GM18520 (cell line): ENCODE results near the gene ZNF90.
"Not testable (repeated sequence)": the region's sequence is repeated elsewhere in the genome, so short reads cannot be mapped to it uniquely, and the experiment has no call there.

Source experiments
- ATAC-seq: cut with Tn5 transposase; IDR thresholded peaks from one replicate; pipeline ENCODE4 v1.9.1; 2021; ENCODE audit not compliant: unreplicated experiment

The ZNF90 gene

GRCh38 chr19:20077791-20078463, at the start of gene ZNF90:
TSS of gene ZNF90 (plus strand) at chr19:20078000. CDS start at chr19:20078133, 133 bp downstream.
- ATAC-seq = peak; percentile 80

DNA sequence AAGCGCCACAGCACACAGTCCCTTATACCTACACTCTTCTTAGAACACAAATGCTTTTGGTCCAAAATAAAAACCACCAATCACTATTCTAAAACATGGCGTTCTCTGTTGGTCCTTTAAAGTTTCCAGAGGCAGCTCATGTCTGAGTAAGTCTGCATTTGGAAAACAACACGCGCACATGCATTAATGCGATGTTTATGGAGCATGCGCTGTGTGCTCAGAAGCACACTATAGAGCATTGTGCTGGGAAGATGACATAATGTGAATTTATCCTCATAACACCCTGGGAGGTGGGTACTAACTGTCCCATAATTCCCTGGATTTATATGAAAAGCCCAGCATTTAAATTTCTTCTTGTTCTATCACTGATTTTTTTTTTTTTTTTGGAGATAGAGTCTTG, 49.2 kb upstream of the ZNF90 start:
- no peak for ATAC-seq

DNA sequence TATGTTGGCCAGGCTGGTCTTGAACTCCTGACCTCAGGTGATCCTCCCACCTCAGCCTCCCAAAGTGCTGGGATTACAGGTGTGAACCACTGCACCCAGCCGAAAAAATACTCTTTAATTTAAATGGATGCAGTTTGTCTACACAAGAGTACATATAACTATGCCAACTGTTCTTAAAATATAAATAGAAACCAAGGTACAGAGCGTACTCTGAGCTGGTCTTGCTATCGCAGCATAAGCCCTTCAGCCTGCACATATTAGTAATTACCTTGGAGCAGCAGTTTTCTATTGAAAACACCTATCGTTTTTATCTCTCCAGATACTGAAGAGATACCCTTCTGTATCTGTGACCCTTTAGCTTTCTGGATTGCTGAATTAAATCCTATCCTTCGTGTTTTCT, 41.9 kb upstream of the ZNF90 start:
- ATAC-seq = no peak

DNA sequence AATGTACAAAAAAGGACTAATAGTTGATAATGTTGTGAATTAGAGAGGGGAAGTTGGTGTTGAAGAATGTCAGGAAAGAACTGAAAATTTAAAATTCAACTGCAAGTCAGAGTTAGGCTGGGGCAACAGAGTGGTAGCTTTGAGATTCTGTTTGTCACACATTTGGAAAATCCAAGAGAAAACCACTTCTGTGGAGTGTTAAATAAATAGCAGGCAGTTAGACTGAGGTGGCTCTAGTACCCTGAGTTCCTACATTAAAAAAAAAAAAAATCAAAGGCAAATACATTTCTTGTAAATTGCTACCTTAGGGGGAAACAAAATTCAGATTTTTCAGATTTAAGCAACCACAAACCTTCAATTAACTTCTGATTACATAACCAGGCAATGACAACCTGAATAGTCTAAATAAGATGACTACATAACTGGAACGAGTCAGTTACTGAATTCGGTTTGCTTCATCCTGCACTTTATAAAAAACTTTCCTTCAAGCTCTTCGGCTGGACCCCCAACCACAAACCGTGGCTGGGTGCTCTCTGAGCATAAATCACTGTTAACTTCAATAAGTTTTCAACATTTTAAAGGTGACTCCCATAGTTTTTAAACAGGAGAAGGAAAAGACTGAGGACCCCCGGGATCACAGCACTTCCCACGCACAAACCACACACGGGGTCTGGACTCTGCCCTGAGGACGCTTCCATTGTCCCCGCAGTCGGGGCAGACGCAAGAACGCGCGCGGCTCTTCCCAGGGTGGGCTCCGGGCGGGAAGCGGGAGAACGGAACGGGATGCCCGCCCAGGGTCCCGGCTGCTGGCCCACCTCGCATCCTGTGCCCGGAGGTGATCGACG, 39.2 kb upstream of the ZNF90 start:
- ATAC-seq = no peak

- ATAC-seq = peak; percentile 95
Measured at GRCh38 chr19:20039203-20039723, 38.5 kb upstream of the ZNF90 start, which contains the start of gene ZNF682. TSS of gene ZNF682 (minus strand) at chr19:20039505. CDS start at chr19:20039345, 160 bp downstream.

DNA sequence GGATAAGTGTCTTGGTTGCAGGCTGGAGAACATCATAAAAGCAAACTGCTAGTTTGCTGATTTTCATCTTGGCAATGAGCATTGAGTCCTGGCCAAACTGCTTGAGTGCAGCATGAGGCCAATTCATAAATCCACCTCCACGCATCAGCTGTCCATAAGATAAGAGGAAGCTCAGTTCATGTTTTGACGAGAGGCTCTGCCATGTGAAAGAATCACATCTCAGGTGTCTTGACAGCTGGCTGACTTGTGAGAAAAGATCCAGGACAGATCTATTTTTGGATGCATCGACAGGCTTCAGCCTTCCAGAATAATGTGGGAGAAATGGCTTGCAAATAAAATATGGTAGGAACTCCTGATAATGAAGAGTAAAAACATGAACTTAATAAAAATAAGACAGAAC, 33.1 kb upstream of the ZNF90 start:
- no peak for ATAC-seq

DNA sequence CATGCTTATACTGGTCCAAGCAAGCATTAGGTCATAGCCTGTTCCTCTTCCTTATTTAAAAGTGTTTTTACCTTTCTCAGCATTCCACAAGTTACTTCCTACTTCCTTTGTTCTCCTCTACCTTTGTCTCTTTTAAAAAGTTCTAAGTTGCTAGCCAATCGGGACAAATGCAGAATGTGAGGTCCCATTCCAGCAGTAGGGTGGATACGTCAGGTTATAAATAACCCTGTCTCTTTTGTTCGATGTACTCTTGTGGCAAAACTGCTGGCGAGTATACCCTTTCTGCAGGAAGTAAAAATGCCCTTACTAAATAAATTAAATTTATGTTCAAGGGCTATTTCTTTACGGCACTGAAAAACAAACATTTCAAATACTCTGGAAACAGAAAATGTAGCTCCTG, 32.1 kb upstream of the ZNF90 start:
- ATAC-seq = not testable (repeated sequence)

- ATAC-seq = no peak
Measured at GRCh38 chr19:20051841-20052768, 25.7 kb upstream of the ZNF90 start.

DNA sequence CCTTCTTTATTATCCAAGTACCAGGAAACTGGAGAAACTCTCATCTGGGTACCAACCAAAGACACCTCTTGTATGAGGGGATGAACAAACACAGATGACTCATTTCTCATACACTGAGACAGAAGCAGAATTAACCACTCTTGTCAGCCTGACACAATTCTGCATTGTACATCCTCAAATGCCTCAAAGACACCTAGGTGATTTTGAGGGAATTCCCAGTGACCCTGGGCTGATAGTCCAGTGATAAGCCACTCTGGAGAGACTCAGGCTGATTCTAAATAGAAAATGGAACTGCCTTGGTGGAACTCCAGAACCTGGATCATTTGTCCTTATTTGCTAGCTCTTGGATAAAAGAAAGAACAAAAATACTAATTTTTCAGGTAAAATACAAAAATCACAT, 19.1 kb upstream of the ZNF90 start:
- ATAC-seq = not testable (repeated sequence)

- no peak for ATAC-seq
Measured at GRCh38 chr19:20060282-20060681, 17.5 kb upstream of the ZNF90 start.

GRCh38 chr19:20066861-20067260, 10.9 kb upstream of the ZNF90 start:
- no peak for ATAC-seq

DNA sequence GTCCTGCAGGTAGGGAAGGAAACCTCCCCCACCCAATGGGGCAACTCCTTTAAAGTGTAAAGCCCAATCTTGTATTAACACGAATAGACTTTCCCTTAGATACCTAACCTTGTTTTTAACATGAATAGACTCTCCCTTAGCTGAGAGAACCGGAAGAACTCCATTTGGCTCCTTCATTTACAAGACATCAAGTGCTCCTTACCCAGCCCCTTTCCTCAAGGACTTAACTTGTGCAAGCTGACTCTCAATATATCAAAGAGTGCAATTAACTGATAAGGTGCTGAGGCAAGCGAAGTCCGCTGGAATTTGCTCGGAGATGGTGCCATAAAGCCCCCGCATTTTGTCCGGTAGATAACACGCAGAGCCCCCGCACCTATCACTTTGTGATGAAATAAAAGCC, 9.9 kb upstream of the ZNF90 start:
- ATAC-seq = no peak

DNA sequence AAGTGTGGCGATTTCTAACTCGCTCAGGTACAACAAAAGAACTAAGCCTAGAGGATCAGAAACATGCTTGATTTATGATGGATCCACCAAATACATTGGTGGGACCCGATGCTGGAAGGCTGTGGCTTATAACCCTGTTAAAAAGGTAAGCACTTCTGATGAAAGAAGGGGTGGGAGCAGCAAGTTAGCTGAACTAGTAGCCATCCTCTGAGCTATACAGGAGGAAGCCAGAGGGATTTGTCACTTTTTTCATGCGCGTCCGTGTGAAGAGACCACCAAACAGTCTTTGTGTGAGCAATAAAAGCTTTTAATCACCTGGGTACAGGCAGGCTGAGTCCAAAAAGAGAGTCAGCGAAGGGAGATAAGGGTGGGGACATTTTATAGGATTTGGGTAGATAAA, 9.2 kb upstream of the ZNF90 start:
- ATAC-seq = not testable (repeated sequence)

DNA sequence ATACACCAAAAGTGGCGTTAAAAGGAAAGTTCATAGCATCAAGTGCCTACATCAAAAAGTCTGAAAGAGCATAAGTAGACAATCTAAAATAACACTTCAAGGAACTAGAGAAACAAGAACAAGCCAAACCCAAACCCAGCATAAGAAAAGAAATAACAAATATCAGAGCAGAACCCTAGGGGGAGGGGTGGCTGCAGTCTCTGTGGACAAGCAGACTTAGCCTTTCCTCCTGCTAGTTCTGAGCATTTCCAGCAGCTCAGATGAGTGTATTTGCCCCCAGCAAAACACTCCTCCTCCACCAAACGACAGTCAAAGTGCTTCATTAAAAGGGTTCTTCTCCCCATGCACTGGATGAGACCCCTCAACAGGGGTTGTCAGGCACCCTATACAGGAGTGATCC, 7.1 kb upstream of the ZNF90 start:
- ATAC-seq = no peak

DNA sequence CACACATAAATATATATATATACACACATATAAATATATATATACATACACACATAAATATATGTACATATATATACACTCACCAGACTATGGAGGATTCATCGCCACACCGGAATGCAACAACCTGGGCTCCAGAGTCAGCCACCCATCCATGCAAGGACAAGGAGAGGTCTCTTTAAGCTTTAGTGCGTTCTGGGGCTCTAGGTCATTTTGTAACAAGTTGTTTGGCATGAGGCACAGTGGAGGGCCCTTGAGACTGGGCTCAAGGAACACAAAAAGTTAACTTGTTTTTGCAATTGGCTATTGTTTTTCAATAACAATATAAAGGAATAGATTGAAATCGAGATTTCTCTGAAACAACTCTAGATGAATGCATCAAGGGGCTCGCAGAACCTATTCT, 4.9 kb upstream of the ZNF90 start:
- no peak for ATAC-seq

DNA sequence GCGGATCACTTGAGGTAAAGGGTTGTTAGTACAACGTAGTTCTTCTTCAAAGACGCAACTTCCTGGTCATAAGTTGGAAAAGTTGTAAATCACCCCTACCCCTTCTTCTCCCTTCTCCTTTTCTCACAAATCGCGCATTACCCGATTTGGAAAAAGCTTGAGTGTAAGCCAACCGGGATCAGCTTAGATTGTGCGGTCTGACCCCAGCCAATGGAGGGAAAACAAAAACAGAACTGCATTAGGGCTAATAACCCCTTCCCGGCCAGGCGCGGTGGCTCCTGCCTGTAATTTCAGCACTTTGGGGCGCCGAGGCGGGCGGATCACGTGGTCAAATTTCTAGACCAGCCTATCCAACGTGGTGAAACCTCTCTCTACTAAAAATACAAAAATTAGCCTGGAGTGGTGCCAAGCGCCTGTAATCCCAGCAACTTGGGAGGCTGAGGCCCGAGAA, 806 bp downstream of the ZNF90 start:
- ATAC-seq = no peak

DNA sequence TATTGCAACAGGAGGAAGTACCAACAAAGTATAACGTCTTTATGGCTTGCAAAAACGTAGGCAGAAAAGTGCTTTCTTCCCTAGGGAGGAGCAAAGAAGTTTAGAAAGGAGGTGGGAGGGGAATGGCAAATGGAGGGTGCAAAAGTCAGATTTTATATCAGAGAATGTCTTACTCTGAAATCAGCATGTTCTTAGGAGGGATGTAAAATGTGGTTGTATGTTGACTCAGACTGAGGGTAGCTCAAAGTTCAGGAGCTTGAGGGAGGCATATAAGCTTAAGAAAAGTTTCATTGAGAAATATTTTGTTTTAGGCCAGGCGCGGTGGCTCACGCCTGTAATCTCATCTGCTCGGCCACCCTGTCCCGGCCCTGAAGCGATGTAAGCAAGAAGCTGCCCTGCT, 1.7 kb downstream of the ZNF90 start:
- no peak for ATAC-seq

DNA sequence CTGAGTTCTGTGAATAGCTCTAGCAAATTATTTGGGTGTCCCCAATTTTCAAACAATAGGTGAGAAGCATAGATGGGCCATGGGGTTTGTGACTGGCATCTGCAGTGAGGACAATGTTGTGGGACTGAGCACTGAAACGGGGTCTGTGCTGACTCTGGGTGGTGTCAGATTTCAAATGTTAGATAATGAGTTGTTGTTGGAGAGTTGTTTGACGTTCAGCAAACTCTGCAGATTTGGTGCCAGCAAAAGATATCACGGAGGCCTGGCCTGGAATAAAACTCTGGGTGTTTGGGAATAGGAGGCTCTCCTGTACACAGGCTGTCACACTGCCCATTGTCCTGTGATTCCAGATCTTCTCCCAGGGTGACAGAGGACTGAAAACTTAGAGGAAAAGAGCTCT, 2.9 kb downstream of the ZNF90 start:
- ATAC-seq = no peak

DNA sequence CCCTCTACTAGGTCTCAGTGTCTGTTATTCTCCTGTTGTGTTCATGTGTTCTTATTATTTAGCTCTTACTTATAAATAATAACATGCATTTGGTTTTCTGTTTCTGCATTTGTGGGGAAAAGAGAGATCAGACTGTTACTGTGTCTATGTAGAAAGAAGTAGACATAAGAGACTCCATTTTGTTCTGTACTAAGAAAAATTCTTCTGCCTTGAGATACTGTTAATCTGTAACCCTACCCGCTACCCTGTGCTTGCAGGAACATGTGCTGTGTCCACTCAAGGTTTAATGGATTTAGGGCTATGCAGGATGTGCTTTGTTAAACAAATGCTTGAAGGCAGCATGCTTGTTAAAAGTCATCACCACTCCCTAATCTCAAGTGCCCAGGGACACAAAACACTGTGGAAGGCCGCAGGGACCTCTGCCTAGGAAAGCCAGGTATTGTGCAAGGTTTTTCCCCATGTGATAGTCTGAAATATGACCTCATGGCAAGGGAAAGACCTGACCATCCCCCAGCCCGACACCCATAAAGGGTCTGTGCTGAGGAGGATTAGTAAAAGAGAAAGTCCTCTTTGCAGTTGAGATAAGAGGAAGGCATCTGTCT, 4.5 kb downstream of the ZNF90 start:
- not testable (repeated sequence) for ATAC-seq

DNA sequence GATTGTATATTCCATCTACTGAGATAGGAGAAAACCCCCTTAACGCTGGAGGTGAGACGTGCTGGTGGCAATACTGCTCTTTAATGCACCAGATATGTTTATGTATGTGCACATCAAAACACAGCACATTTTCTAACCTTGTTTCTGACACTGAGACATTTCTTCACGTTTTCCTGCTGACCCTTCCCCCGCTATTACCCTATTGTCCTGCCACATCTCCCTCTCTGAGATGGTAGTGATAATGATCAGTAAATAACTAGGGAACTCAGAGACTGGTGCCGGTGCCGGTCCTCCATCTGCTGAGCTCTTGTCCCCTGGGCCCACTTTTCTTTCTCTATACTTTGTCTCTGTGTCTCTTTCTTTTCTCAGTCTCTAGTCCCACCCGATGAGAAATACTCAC, 5.1 kb downstream of the ZNF90 start:
- ATAC-seq = not testable (repeated sequence)
